ENCODE measurements around the gene ARID1B. TPM values are rescaled to one million over a fixed set of nuclear protein-coding genes. Genes with fewer than 3 reads are reported as not detected.

Gene ARID1B
- total and polyA plus RNA-seq, 2 of the 4 experiments (the other 2 are of a cell fraction), result 14.5 to 20.1 TPM

GRCh38 chr6:156993713-156994112 is 216.5 kb downstream of the ARID1B start:
- Histone ChIP-seq H2AFZ (replicated peaks; ENCODE audit: low read length, poor library complexity) (no peak overlapping the region), H3K4me2 (ENCODE audit: low read depth, low read length) (no peak overlapping the region), H2BK120ac (ENCODE audit: low read depth, low read length) (no peak overlapping the region), H4K5ac (ENCODE audit: low read depth, low read length) (no peak overlapping the region), H3K56ac (ENCODE audit: extremely low read depth, insufficient read depth, low read length) (no peak overlapping the region), H4K20me1 (ENCODE audit: insufficient read depth, low read length) (peaks cover 20% of the 10 kb centered on the region), H3K9me1 (ENCODE audit: insufficient read depth, low read length) (peaks cover 6% of the 10 kb centered on the region), H3K18ac (ENCODE audit: low read depth, low read length) (no peak overlapping the region), H3K79me1 (ENCODE audit: low read depth in 1 of 2, low read length in 2 of 2) (peaks cover 38 to 69% of the 10 kb centered on the region in 2 experiments), H3K27ac (ENCODE audit: insufficient read depth, low read length) (no peak overlapping the region), H2BK15ac (ENCODE audit: low read depth, low read length) (no peak overlapping the region), H3K23ac (ENCODE audit: low read depth, low read length) (no peak overlapping the region), H4K91ac (ENCODE audit: insufficient read depth, low read depth, low read length) (no peak overlapping the region), H4K8ac (ENCODE audit: low read depth in 2 of 2, low read length in 2 of 2) (no peak overlapping the region), H2AK5ac (ENCODE audit: low read depth, low read length) (no peak overlapping the region), H3K27me3 (ENCODE audit: control insufficient read depth, insufficient read depth, low read length) (no peaks in the 10 kb centered on the region), H3K4me3 (ENCODE audit: insufficient read depth, low read depth, low read length) (no peak overlapping the region), H3K14ac (replicated peaks; ENCODE audit: low read depth, low read length) (no peak overlapping the region), H3K9ac (ENCODE audit: low read depth, low read length) (no peak overlapping the region), H2AK9ac (replicated peaks; ENCODE audit: low read depth, low read length, poor library complexity) (no peak overlapping the region), H3K4me1 (ENCODE audit: control insufficient read depth, insufficient read depth, low read length) (peaks cover 10% of the 10 kb centered on the region), H3K4ac (ENCODE audit: low read depth, low read length) (no peak overlapping the region), H2BK20ac (ENCODE audit: low read depth, low read length) (no peak overlapping the region), H2BK5ac (ENCODE audit: low read depth, low read length, poor library complexity, severe bottlenecking) (no peak overlapping the region), H3K9me3 (ENCODE audit: control insufficient read depth, insufficient read depth, low read length) (no peaks in the 10 kb centered on the region), H3K36me3 (ENCODE audit: control insufficient read depth, insufficient read depth, low read length) (no peaks in the 10 kb centered on the region)
- dilution Hi-C loops (cut with HindIII; ENCODE audit: low sequenced_read_pairs, unreplicated experiment) (no loop called here), in situ Hi-C loops (cut with MboI; ENCODE audit: low sequenced_read_pairs) (no loop called here), intact Hi-C loops (cut with micrococcal nuclease) (no loop called here)
- no peak for DNase-seq
- WGBS, 2 experiments (ENCODE audit: extremely low coverage in 2 of 2, insufficient read length in 1 of 2), result no CpG with 5 or more reads among the region's 2 CpGs
- ChIA-PET CTCF (no interaction called here), POLR2A (ENCODE audit: unreplicated experiment) (no interaction called here)
- BruUV-seq (replicated peaks), result no TSS peak
- no peak for TF ChIP-seq CTCF (conservative IDR thresholded peaks at IDR 0.05; ENCODE audit: low read depth, low read length)
- no peak for TF ChIP-seq CHD1 (IDR thresholded peaks at IDR 0.05; ENCODE audit: low read depth, low read length)
- no peak for TF ChIP-seq MAFK (IDR thresholded peaks at IDR 0.05; ENCODE audit: low read depth, low read length)
- TF ChIP-seq BHLHE40 (IDR thresholded peaks at IDR 0.05; ENCODE audit: low read depth, low read length), result no peak
- no peak for TF ChIP-seq ELK1 (IDR thresholded peaks at IDR 0.05; ENCODE audit: borderline replicate concordance, low read depth, low read length)
- no peak for TF ChIP-seq POLR2A (IDR thresholded peaks at IDR 0.05; ENCODE audit: low read depth, low read length)
- TF ChIP-seq RCOR1 (IDR thresholded peaks at IDR 0.05; ENCODE audit: insufficient replicate concordance, low read length), result no peak
- TF ChIP-seq MAZ (IDR thresholded peaks at IDR 0.05; ENCODE audit: borderline replicate concordance, low read depth, low read length), result no peak
- TF ChIP-seq RFX5 (IDR thresholded peaks at IDR 0.05; ENCODE audit: low read depth, low read length), result no peak
- no peak for ATAC-seq (ENCODE audit: low read depth)

All from IMR-90 (cell line).